ENCODE measurements around the gene SERPINA12. TPM values are rescaled to one million over a fixed set of nuclear protein-coding genes. Genes with fewer than 3 reads are reported as not detected.

Gene SERPINA12
- polyA plus RNA-seq, 1 donor from 2014 or later, result not detected

DNA sequence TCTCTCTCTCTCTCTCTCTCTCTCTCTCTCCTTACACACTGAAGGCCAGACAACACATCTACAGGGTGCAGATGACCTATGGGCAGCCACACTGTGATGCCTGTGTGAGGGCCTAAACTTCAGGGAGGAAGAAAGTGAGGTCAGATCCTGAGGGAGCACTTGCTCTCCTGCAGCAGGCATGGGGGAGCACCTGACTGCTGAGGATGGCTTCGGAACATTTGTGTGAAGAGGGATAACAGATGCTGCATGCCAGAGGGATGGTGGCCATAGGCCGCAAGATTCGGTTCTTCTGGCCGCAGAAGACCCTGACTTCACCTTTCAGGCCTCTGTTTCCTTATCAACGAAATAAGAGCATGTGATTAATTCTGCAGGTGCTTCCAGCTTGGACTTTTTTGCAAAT lies 45.0 kb downstream of the SERPINA12 start:
- H2AFZ ChIP-seq (ENCODE audit: low read depth, low read length), result no peak overlapping the region
- H3K27me3 ChIP-seq (ENCODE audit: insufficient read depth, low read depth, low read length), result no peaks in the 10 kb centered on the region
- H3K4me3 ChIP-seq (ENCODE audit: low read length), result no peak overlapping the region
- H3K9me3 ChIP-seq (ENCODE audit: low read length), result peaks cover 4% of the 10 kb centered on the region
- no peaks in the 10 kb centered on the region for H4K20me1 ChIP-seq (ENCODE audit: insufficient read depth)
- no peaks in the 10 kb centered on the region for H3K9me2 ChIP-seq (ENCODE audit: insufficient read depth, low read length)
- TF ChIP-seq SMC3 (conservative IDR thresholded peaks at IDR 0.05; ENCODE audit: poor library complexity), result no peak
- TF ChIP-seq, protein P1, sequence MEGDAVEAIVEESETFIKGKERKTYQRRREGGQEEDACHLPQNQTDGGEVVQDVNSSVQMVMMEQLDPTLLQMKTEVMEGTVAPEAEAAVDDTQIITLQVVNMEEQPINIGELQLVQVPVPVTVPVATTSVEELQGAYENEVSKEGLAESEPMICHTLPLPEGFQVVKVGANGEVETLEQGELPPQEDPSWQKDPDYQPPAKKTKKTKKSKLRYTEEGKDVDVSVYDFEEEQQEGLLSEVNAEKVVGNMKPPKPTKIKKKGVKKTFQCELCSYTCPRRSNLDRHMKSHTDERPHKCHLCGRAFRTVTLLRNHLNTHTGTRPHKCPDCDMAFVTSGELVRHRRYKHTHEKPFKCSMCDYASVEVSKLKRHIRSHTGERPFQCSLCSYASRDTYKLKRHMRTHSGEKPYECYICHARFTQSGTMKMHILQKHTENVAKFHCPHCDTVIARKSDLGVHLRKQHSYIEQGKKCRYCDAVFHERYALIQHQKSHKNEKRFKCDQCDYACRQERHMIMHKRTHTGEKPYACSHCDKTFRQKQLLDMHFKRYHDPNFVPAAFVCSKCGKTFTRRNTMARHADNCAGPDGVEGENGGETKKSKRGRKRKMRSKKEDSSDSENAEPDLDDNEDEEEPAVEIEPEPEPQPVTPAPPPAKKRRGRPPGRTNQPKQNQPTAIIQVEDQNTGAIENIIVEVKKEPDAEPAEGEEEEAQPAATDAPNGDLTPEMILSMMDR (IDR thresholded peaks at IDR 0.05; ENCODE audit: poor library complexity, severe bottlenecking), result no peak
- TF ChIP-seq EZH2 (IDR thresholded peaks at IDR 0.05; ENCODE audit: borderline replicate concordance, insufficient read depth, low read length, poor library complexity, severe bottlenecking), result no peak
- TF ChIP-seq MXI1 (conservative IDR thresholded peaks at IDR 0.05; ENCODE audit: poor library complexity, severe bottlenecking), result no peak
- no peaks in the 10 kb centered on the region for H3K79me2 ChIP-seq (replicated peaks; ENCODE audit: insufficient read depth, low read length)
- H3K9ac ChIP-seq (ENCODE audit: low read length), result no peak overlapping the region
- H3F3A ChIP-seq (ENCODE audit: insufficient read depth, low read length, poor library complexity, severe bottlenecking), result no peaks in the 10 kb centered on the region
- no peak overlapping the region for H3K4me2 ChIP-seq (ENCODE audit: low read length)
- no peak overlapping the region for H3K27ac ChIP-seq (ENCODE audit: low read length)
- no peaks in the 10 kb centered on the region for H3K36me3 ChIP-seq (ENCODE audit: insufficient read depth, low read length)

DNA sequence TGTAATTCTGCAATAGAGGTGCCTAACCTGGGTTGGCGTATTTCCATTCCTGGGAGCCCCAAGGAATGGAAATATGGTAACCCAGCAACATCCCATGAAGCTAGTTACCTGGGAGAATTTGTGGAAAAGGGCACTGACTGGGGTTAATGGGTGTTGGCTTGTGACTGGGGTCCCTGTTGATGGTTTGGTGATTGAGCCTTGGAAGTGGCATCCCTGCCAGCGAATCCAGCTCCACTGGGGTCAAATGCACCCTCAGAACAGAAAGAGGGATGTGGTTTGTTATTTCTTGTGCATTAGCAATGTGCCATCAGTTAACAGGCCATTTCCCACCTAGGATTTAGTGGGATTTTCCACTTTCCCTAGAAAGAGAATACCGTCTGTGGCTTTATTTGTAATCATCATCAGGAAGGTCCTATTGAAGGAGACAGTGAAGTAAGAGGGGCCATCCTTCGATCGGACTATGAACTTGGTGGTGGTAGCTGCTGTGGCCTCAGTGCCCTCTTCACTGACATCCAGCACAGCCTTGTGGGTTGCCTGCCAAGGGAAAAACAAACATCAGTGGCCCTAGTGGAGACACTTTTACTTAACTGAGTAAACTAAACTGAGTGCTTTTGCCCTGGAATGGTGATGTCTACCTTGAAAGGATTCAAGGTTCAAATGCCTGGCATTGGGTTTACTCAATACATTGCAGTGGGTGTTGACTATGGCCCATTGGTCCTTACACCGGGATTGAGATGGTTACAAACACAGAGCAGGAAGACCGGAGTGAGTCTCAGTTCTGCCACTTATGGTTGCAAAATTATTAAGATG lies 46.3 kb downstream of the SERPINA12 start:
- Histone ChIP-seq H3K36me3 (ENCODE audit: insufficient read depth, low read length) (no peaks in the 10 kb centered on the region), H3K9me2 (ENCODE audit: insufficient read depth, low read length) (no peaks in the 10 kb centered on the region), H3K9me3 (ENCODE audit: low read length) (peaks cover 4% of the 10 kb centered on the region), H4K20me1 (ENCODE audit: insufficient read depth) (no peaks in the 10 kb centered on the region), H3K4me2 (ENCODE audit: low read length) (no peak overlapping the region), H3K27ac (ENCODE audit: low read length) (no peak overlapping the region), H3F3A (ENCODE audit: insufficient read depth, low read length, poor library complexity, severe bottlenecking) (no peaks in the 10 kb centered on the region), H3K4me3 (ENCODE audit: low read length) (no peak overlapping the region), H3K9ac (ENCODE audit: low read length) (no peak overlapping the region), H3K79me2 (replicated peaks; ENCODE audit: insufficient read depth, low read length) (no peaks in the 10 kb centered on the region), H2AFZ (ENCODE audit: low read depth, low read length) (no peak overlapping the region), H3K27me3 (ENCODE audit: insufficient read depth, low read depth, low read length) (no peaks in the 10 kb centered on the region)
- TF ChIP-seq TAF1 (IDR thresholded peaks at IDR 0.05; ENCODE audit: low read depth), result no peak
- no peak for TF ChIP-seq RAD21 (conservative IDR thresholded peaks at IDR 0.05)
- TF ChIP-seq EP300 (conservative IDR thresholded peaks at IDR 0.05; ENCODE audit: poor library complexity, severe bottlenecking), result no peak
- no peak for TF ChIP-seq POLR2AphosphoS5 (IDR thresholded peaks at IDR 0.05)
- no peak for TF ChIP-seq EZH2 (IDR thresholded peaks at IDR 0.05; ENCODE audit: borderline replicate concordance, insufficient read depth, low read length, poor library complexity, severe bottlenecking)

DNA sequence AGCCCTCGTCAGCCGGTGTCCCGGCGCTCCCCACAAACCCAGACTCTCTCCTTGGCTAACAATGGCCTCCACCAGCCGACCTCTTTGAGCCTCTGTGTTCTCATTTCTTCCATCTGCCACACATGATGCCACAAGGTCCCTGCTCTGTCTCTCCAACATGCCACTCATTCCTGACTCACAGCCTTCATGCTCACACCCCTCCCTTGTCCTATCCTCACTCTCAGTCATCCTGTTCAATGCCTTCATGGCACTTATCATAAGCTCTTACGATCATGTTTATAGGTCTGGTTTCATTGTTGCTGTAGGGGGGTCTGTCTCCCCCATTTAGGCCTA lies 47.1 kb downstream of the SERPINA12 start:
- H3K27ac ChIP-seq (ENCODE audit: low read length), result no peak overlapping the region
- H3K9ac ChIP-seq (ENCODE audit: low read length), result no peak overlapping the region
- no peaks in the 10 kb centered on the region for H3K79me2 ChIP-seq (replicated peaks; ENCODE audit: insufficient read depth, low read length)
- no peak overlapping the region for H3K4me2 ChIP-seq (ENCODE audit: low read length)
- H3F3A ChIP-seq (ENCODE audit: insufficient read depth, low read length, poor library complexity, severe bottlenecking), result no peaks in the 10 kb centered on the region
- no peak overlapping the region for H3K4me3 ChIP-seq (ENCODE audit: low read length)
- no peaks in the 10 kb centered on the region for H3K9me2 ChIP-seq (ENCODE audit: insufficient read depth, low read length)
- H3K9me3 ChIP-seq (ENCODE audit: low read length), result peaks cover 4% of the 10 kb centered on the region
- TF ChIP-seq, protein P1 (IDR thresholded peaks at IDR 0.05; ENCODE audit: poor library complexity, severe bottlenecking), result no peak
- TF ChIP-seq SMC3 (conservative IDR thresholded peaks at IDR 0.05; ENCODE audit: poor library complexity), result no peak
- TF ChIP-seq EP300 (conservative IDR thresholded peaks at IDR 0.05; ENCODE audit: poor library complexity, severe bottlenecking), result no peak
- TF ChIP-seq MXI1 (conservative IDR thresholded peaks at IDR 0.05; ENCODE audit: poor library complexity, severe bottlenecking), result no peak
- TF ChIP-seq TAF1 (IDR thresholded peaks at IDR 0.05; ENCODE audit: low read depth), result no peak
- no peaks in the 10 kb centered on the region for H3K27me3 ChIP-seq (ENCODE audit: insufficient read depth, low read depth, low read length)
- H3K36me3 ChIP-seq (ENCODE audit: insufficient read depth, low read length), result no peaks in the 10 kb centered on the region
- H4K20me1 ChIP-seq (ENCODE audit: insufficient read depth), result no peaks in the 10 kb centered on the region
- no peak overlapping the region for H2AFZ ChIP-seq (ENCODE audit: low read depth, low read length)

Data from neural cell (in vitro differentiated cells).